SK-N-SH (cell line): ENCODE measurements around the gene CCDC167. TPM values are rescaled to one million over a fixed set of nuclear protein-coding genes. Genes with fewer than 3 reads are reported as not detected.
A peak's percentile ranks its signal among the peaks of the same experiment; 100 is the strongest.

Experiments
- CTCF ChIA-PET: fragments of 300-600, 350-600 bp; formaldehyde crosslinking; extraction: SDS; loops from one replicate; lab custom pipeline; 2021; lab: Yijun Ruan, JAX
- POLR2A ChIA-PET: fragments of 350-600 bp; sonication (Branson Sonifier 250); formaldehyde crosslinking; extraction: SDS; loops from one replicate; lab custom pipeline; 2020; ENCODE audit warnings: antibody characterized with exemption, inconsistent platforms; lab: Yijun Ruan, JAX
- DNase-seq: peaks from one replicate; pipeline ENCODE4 v3.0.0; 2012
- H2AFZ ChIP-seq: fragments of 200-600 bp; sonication (generic); 2 replicates; pipeline ENCODE4 v1.8.1; 2016; ENCODE audit warnings: antibody characterized with exemption, mild to moderate bottlenecking, low read depth
- H3F3A ChIP-seq: fragments of 200-600 bp; sonication (generic); replicated peaks from 2 replicates; pipeline ENCODE3; 2016; ENCODE audit warnings: antibody characterized with exemption, mild to moderate bottlenecking; ENCODE audit not compliant: insufficient read depth
- H3K27ac ChIP-seq, 2 experiments: fragments of 200-500 bp in 1 of 2; fragments of 200-600 bp in 1 of 2; sonication (Bioruptor generic) in 1 of 2; sonication (generic), shearing (Covaris generic) in 1 of 2; 2 replicates each; pipeline versions ENCODE4 v1.5.1 to v1.6.1; 2014 to 2016; ENCODE audit warnings: low read depth in 2 of 2, inconsistent platforms in 1 of 2, low read length in 1 of 2, mild to moderate bottlenecking in 1 of 2, mixed read lengths in 1 of 2
- H3K27me3 ChIP-seq: fragments of 200-600 bp; sonication (generic), shearing (Covaris generic); 2 replicates; pipeline ENCODE4 v1.6.1; 2016; ENCODE audit warnings: mixed run types; ENCODE audit not compliant: insufficient read depth
- H3K36me3 ChIP-seq, 2 experiments: fragments of 200-500 bp in 1 of 2; fragments of 200-600 bp in 1 of 2; sonication (Bioruptor generic) in 1 of 2; sonication (generic) in 1 of 2; replicated peaks in 1 of 2; 2 replicates each; pipeline versions ENCODE3 to v1.5.1; 2014 to 2016; ENCODE audit warnings: low read length in 1 of 2, mild to moderate bottlenecking in 1 of 2; ENCODE audit not compliant: insufficient read depth in 2 of 2, control insufficient read depth in 1 of 2
- H3K4me1 ChIP-seq, 2 experiments: fragments of 200-500 bp in 1 of 2; fragments of 200-600 bp in 1 of 2; sonication (Bioruptor generic) in 1 of 2; sonication (generic), shearing (Covaris generic) in 1 of 2; 2 replicates each; pipeline versions ENCODE4 v1.5.1 to v1.6.1; 2014 to 2016; ENCODE audit warnings: low read depth in 1 of 2, low read length in 1 of 2, mixed run types in 1 of 2; ENCODE audit not compliant: insufficient read depth in 2 of 2, control insufficient read depth in 1 of 2
- H3K4me2 ChIP-seq: fragments of 200-600 bp; sonication (generic), shearing (Covaris generic); 2 replicates; pipeline ENCODE4 v1.6.1; 2017; ENCODE audit warnings: mixed run types
- H3K4me3 ChIP-seq, 2 experiments: fragments of 200-500 bp in 1 of 2; fragments of 200-600 bp in 1 of 2; sonication (Bioruptor generic) in 1 of 2; sonication (generic), shearing (Covaris generic) in 1 of 2; 2 replicates each; pipeline versions ENCODE4 v1.5.1 to v1.8.1; 2014 to 2016; ENCODE audit warnings: low read depth in 2 of 2, inconsistent platforms in 1 of 2, low read length in 1 of 2, mild to moderate bottlenecking in 1 of 2, mixed read lengths in 1 of 2, moderate library complexity in 1 of 2
- H3K79me2 ChIP-seq: fragments of 200-600 bp; sonication (generic); 2 replicates; pipeline ENCODE4 v1.8.1; 2017; ENCODE audit warnings: mild to moderate bottlenecking; ENCODE audit not compliant: insufficient read depth
- H3K9ac ChIP-seq: fragments of 200-600 bp; sonication (generic); 2 replicates; pipeline ENCODE4 v1.6.1; 2017; ENCODE audit warnings: mixed run types
- H3K9me2 ChIP-seq: fragments of 200-600 bp; sonication (generic); 2 replicates; pipeline ENCODE4 v1.6.1; 2017; ENCODE audit warnings: mixed run types
- H3K9me3 ChIP-seq: fragments of 200-600 bp; sonication (generic); 2 replicates; pipeline ENCODE4 v1.6.1; 2017; ENCODE audit warnings: mixed run types, mild to moderate bottlenecking, moderate library complexity
- H4K20me1 ChIP-seq: fragments of 200-600 bp; sonication (generic); 2 replicates; pipeline ENCODE4 v1.6.1; 2017; ENCODE audit warnings: mild to moderate bottlenecking, mixed run types; ENCODE audit not compliant: insufficient read depth
- CTCF ChIP-seq: fragments of 200-600 bp; sonication (generic); IDR thresholded peaks from 2 replicates; pipeline ENCODE4 v1.6.1; 2017; ENCODE audit warnings: antibody characterized with exemption, mild to moderate bottlenecking, moderate library complexity
- ELF1 ChIP-seq: IDR thresholded peaks from 2 replicates; pipeline ENCODE4 v1.4.0; 2012
- FOSL2 ChIP-seq: IDR thresholded peaks from 2 replicates; pipeline ENCODE4 v1.4.0; 2012; ENCODE audit warnings: low read depth, mild to moderate bottlenecking, moderate library complexity, borderline replicate concordance
- FOXJ3 ChIP-seq: sonication (generic); formaldehyde crosslinking; IDR thresholded peaks from 2 replicates; pipeline ENCODE4 v1.5.1; 2020; ENCODE audit warnings: mild to moderate bottlenecking, missing genetic modification reagents
- FOXM1 ChIP-seq: IDR thresholded peaks from 2 replicates; pipeline ENCODE4 v1.4.0; 2012; ENCODE audit warnings: low read depth, mild to moderate bottlenecking
- IRF3 ChIP-seq: fragments of 150-350 bp; IDR thresholded peaks from 2 replicates; pipeline ENCODE4 v1.6.1; 2016; ENCODE audit warnings: mild to moderate bottlenecking, low read depth, low read length
- MAX ChIP-seq: IDR thresholded peaks from 2 replicates; pipeline ENCODE4 v1.4.0; 2012; ENCODE audit warnings: low read depth
- NRF1 ChIP-seq: IDR thresholded peaks from 2 replicates; pipeline ENCODE4 v1.6.1; 2012; ENCODE audit warnings: low read depth, mild to moderate bottlenecking, low read length
- PBX3 ChIP-seq: IDR thresholded peaks from 2 replicates; pipeline ENCODE4; 2012
- REST ChIP-seq: IDR thresholded peaks from 2 replicates; pipeline ENCODE4 v1.6.1; 2012; ENCODE audit warnings: mild to moderate bottlenecking, low read depth, low read length, moderate library complexity
- RXRA ChIP-seq: IDR thresholded peaks from 2 replicates; pipeline ENCODE4 v1.4.0; 2012; ENCODE audit warnings: low read depth, mild to moderate bottlenecking, borderline replicate concordance
- SIN3A ChIP-seq: IDR thresholded peaks from 2 replicates; pipeline ENCODE4 v1.6.1; 2012; ENCODE audit warnings: low read depth, mild to moderate bottlenecking, low read length, moderate library complexity, borderline replicate concordance
- TAF1 ChIP-seq: IDR thresholded peaks from 2 replicates; pipeline ENCODE4 v1.6.1; 2012; ENCODE audit warnings: low read depth, mild to moderate bottlenecking, low read length, moderate library complexity, borderline replicate concordance
- USF2 ChIP-seq: fragments of 150-350 bp; IDR thresholded peaks from 2 replicates; pipeline ENCODE4 v1.6.1; 2017; ENCODE audit warnings: antibody characterized with exemption, low read length, low read depth, borderline replicate concordance
- YY1 ChIP-seq: IDR thresholded peaks from 2 replicates; pipeline ENCODE4 v1.4.0; 2012; ENCODE audit warnings: low read depth, mild to moderate bottlenecking
- WGBS: methylation state at CpG from one replicate; pipeline ENCODE4 v1.1.6; 2017; ENCODE audit warnings: low lambda C conversion rate; 5-methylcytosine and 5-hydroxymethylcytosine counted together
- polyA plus RNA-seq, 3 experiments: library from polyadenylated mRNA; depleted of rRNA; stranded (reverse); fragments of >200 nt; gene quantifications; 2 replicates each; pipeline ENCODE4 v1.2.3, GENCODE V29; 2012

Gene CCDC167
- polyA plus RNA-seq, 1 of the 3 experiments (the other 2 are of a cell fraction) = 49.1 TPM

- TF ChIP-seq ELF1 = peak; percentile 32; the same call in 1 of the 2 replicates
- TF ChIP-seq TAF1 = no peak
These were observed 47.9 kb upstream of the CCDC167 start (continued) for GRCh38 chr6:37547564-37548061.

GRCh38 chr6:37546141-37546871 lies 46.6 kb upstream of the CCDC167 start:
- Histone ChIP-seq H3K36me3 (no peaks in the 10 kb centered on the region), H3K9ac (no peak overlapping the region), H3K4me1 (peaks cover 0 to 16% of the 10 kb centered on the region in 2 experiments; a peak in 1 of 4 replicates), H3K4me2 (no peak overlapping the region), H3K27me3 (no peaks in the 10 kb centered on the region), H3K4me3 (no peak overlapping the region), H3F3A (no peaks in the 10 kb centered on the region)
- TF ChIP-seq FOXM1 (no peak), FOXJ3 (CRISPR knock-in tag) (no peak), CTCF (no peak), FOSL2 (no peak), MAX (no peak), PBX3 (no peak), IRF3 (no peak), NRF1 (no peak), SIN3A (no peak), YY1 (no peak), USF2 (no peak), RXRA (no peak), REST (no peak), ELF1 (no peak)
- TF ChIP-seq, all 33 proteins: peak for 0
- no peak overlapping the region for H2AFZ ChIP-seq
- H3K27ac ChIP-seq = no peak overlapping the region
- ChIA-PET CTCF (interaction anchor here (2.9 kb wide), 1 partner anchor 21 kb away, joined by 22 read pairs; no protein-coding TSS in a partner anchor), POLR2A (no interaction called here)
- no peaks in the 10 kb centered on the region for H3K79me2 ChIP-seq
- no peaks in the 10 kb centered on the region for H3K9me2 ChIP-seq
- no peak for DNase-seq
- no peaks in the 10 kb centered on the region for H3K9me3 ChIP-seq
- 71% methylated on average over 9 of the region's 9 CpGs for WGBS
- H4K20me1 ChIP-seq = no peaks in the 10 kb centered on the region
